SK-N-SH (cell line): ENCODE measurements around the gene GATAD2A. TPM values are rescaled to one million over a fixed set of nuclear protein-coding genes. Genes with fewer than 3 reads are reported as not detected.
A peak's percentile ranks its signal among the peaks of the same experiment; 100 is the strongest.

Source experiments
- CTCF ChIA-PET: fragments of 300-600, 350-600 bp; formaldehyde crosslinking; extraction: SDS; loops from one replicate; lab custom pipeline; 2021; lab: Yijun Ruan, JAX
- POLR2A ChIA-PET: fragments of 350-600 bp; sonication (Branson Sonifier 250); formaldehyde crosslinking; extraction: SDS; loops from one replicate; lab custom pipeline; 2020; ENCODE audit warnings: antibody characterized with exemption, inconsistent platforms; lab: Yijun Ruan, JAX
- DNase-seq: peaks from one replicate; pipeline ENCODE4 v3.0.0; 2012
- H2AFZ ChIP-seq: fragments of 200-600 bp; sonication (generic); 2 replicates; pipeline ENCODE4 v1.8.1; 2016; ENCODE audit warnings: antibody characterized with exemption, mild to moderate bottlenecking, low read depth
- H3F3A ChIP-seq: fragments of 200-600 bp; sonication (generic); replicated peaks from 2 replicates; pipeline ENCODE3; 2016; ENCODE audit warnings: antibody characterized with exemption, mild to moderate bottlenecking; ENCODE audit not compliant: insufficient read depth
- H3K27ac ChIP-seq, 2 experiments: fragments of 200-500 bp in 1 of 2; fragments of 200-600 bp in 1 of 2; sonication (Bioruptor generic) in 1 of 2; sonication (generic), shearing (Covaris generic) in 1 of 2; 2 replicates each; pipeline versions ENCODE4 v1.5.1 to v1.6.1; 2014 to 2016; ENCODE audit warnings: low read depth in 2 of 2, inconsistent platforms in 1 of 2, low read length in 1 of 2, mild to moderate bottlenecking in 1 of 2, mixed read lengths in 1 of 2
- H3K27me3 ChIP-seq: fragments of 200-600 bp; sonication (generic), shearing (Covaris generic); 2 replicates; pipeline ENCODE4 v1.6.1; 2016; ENCODE audit warnings: mixed run types; ENCODE audit not compliant: insufficient read depth
- H3K36me3 ChIP-seq, 2 experiments: fragments of 200-500 bp in 1 of 2; fragments of 200-600 bp in 1 of 2; sonication (Bioruptor generic) in 1 of 2; sonication (generic) in 1 of 2; replicated peaks in 1 of 2; 2 replicates each; pipeline versions ENCODE3 to v1.5.1; 2014 to 2016; ENCODE audit warnings: low read length in 1 of 2, mild to moderate bottlenecking in 1 of 2; ENCODE audit not compliant: insufficient read depth in 2 of 2, control insufficient read depth in 1 of 2
- H3K4me1 ChIP-seq, 2 experiments: fragments of 200-500 bp in 1 of 2; fragments of 200-600 bp in 1 of 2; sonication (Bioruptor generic) in 1 of 2; sonication (generic), shearing (Covaris generic) in 1 of 2; 2 replicates each; pipeline versions ENCODE4 v1.5.1 to v1.6.1; 2014 to 2016; ENCODE audit warnings: low read depth in 1 of 2, low read length in 1 of 2, mixed run types in 1 of 2; ENCODE audit not compliant: insufficient read depth in 2 of 2, control insufficient read depth in 1 of 2
- H3K4me2 ChIP-seq: fragments of 200-600 bp; sonication (generic), shearing (Covaris generic); 2 replicates; pipeline ENCODE4 v1.6.1; 2017; ENCODE audit warnings: mixed run types
- H3K4me3 ChIP-seq, 2 experiments: fragments of 200-500 bp in 1 of 2; fragments of 200-600 bp in 1 of 2; sonication (Bioruptor generic) in 1 of 2; sonication (generic), shearing (Covaris generic) in 1 of 2; 2 replicates each; pipeline versions ENCODE4 v1.5.1 to v1.8.1; 2014 to 2016; ENCODE audit warnings: low read depth in 2 of 2, inconsistent platforms in 1 of 2, low read length in 1 of 2, mild to moderate bottlenecking in 1 of 2, mixed read lengths in 1 of 2, moderate library complexity in 1 of 2
- H3K79me2 ChIP-seq: fragments of 200-600 bp; sonication (generic); 2 replicates; pipeline ENCODE4 v1.8.1; 2017; ENCODE audit warnings: mild to moderate bottlenecking; ENCODE audit not compliant: insufficient read depth
- H3K9ac ChIP-seq: fragments of 200-600 bp; sonication (generic); 2 replicates; pipeline ENCODE4 v1.6.1; 2017; ENCODE audit warnings: mixed run types
- H3K9me2 ChIP-seq: fragments of 200-600 bp; sonication (generic); 2 replicates; pipeline ENCODE4 v1.6.1; 2017; ENCODE audit warnings: mixed run types
- H3K9me3 ChIP-seq: fragments of 200-600 bp; sonication (generic); 2 replicates; pipeline ENCODE4 v1.6.1; 2017; ENCODE audit warnings: mixed run types, mild to moderate bottlenecking, moderate library complexity
- H4K20me1 ChIP-seq: fragments of 200-600 bp; sonication (generic); 2 replicates; pipeline ENCODE4 v1.6.1; 2017; ENCODE audit warnings: mild to moderate bottlenecking, mixed run types; ENCODE audit not compliant: insufficient read depth
- ELF1 ChIP-seq: IDR thresholded peaks from 2 replicates; pipeline ENCODE4 v1.4.0; 2012
- EZH2phosphoT487 ChIP-seq: fragments of 200-600 bp; sonication (generic); IDR thresholded peaks from 2 replicates; pipeline ENCODE4 v1.6.1; 2017; ENCODE audit warnings: low read depth, mixed run types, mild to moderate bottlenecking, antibody characterized with exemption, moderate library complexity, borderline replicate concordance
- FOSL2 ChIP-seq: IDR thresholded peaks from 2 replicates; pipeline ENCODE4 v1.4.0; 2012; ENCODE audit warnings: low read depth, mild to moderate bottlenecking, moderate library complexity, borderline replicate concordance
- GABPA ChIP-seq: IDR thresholded peaks from 2 replicates; pipeline ENCODE4 v1.4.0; 2012; ENCODE audit warnings: low read depth, mild to moderate bottlenecking
- GATA2 ChIP-seq: sonication (generic); formaldehyde crosslinking; IDR thresholded peaks from 2 replicates; pipeline ENCODE4 v1.5.0; 2020; ENCODE audit warnings: mild to moderate bottlenecking, missing genetic modification reagents
- MXI1 ChIP-seq: IDR thresholded peaks from 2 replicates; pipeline ENCODE4 v1.6.1; 2012; ENCODE audit warnings: mild to moderate bottlenecking, low read depth, low read length, improper control_type of control experiment
- NRF1 ChIP-seq: IDR thresholded peaks from 2 replicates; pipeline ENCODE4 v1.6.1; 2012; ENCODE audit warnings: low read depth, mild to moderate bottlenecking, low read length
- RAD21 ChIP-seq: IDR thresholded peaks from 2 replicates; pipeline ENCODE4 v1.6.1; 2012; ENCODE audit warnings: mild to moderate bottlenecking, low read length
- RCOR1 ChIP-seq: fragments of 150-350 bp; IDR thresholded peaks from 2 replicates; pipeline ENCODE4 v1.6.1; 2017; ENCODE audit warnings: antibody characterized with exemption, low read length
- RFX5 ChIP-seq: IDR thresholded peaks from 2 replicates; pipeline ENCODE4 v1.6.1; 2012; ENCODE audit warnings: mild to moderate bottlenecking, improper control_type of control experiment, low read length
- SIN3A ChIP-seq: IDR thresholded peaks from 2 replicates; pipeline ENCODE4 v1.6.1; 2012; ENCODE audit warnings: low read depth, mild to moderate bottlenecking, low read length, moderate library complexity, borderline replicate concordance
- SMC3 ChIP-seq: IDR thresholded peaks from 2 replicates; pipeline ENCODE4 v1.6.1; 2012; ENCODE audit warnings: low read depth, low read length, improper control_type of control experiment
- TAF1 ChIP-seq: IDR thresholded peaks from 2 replicates; pipeline ENCODE4 v1.6.1; 2012; ENCODE audit warnings: low read depth, mild to moderate bottlenecking, low read length, moderate library complexity, borderline replicate concordance
- TCF12 ChIP-seq: IDR thresholded peaks from 2 replicates; pipeline ENCODE4 v1.4.0; 2012
- TEAD4 ChIP-seq: IDR thresholded peaks from 2 replicates; pipeline ENCODE4 v1.4.0; 2012; ENCODE audit warnings: mild to moderate bottlenecking, borderline replicate concordance; ENCODE audit not compliant: insufficient read depth
- USF1 ChIP-seq: IDR thresholded peaks from 2 replicates; pipeline ENCODE4 v1.4.0; 2012; ENCODE audit warnings: low read depth, borderline replicate concordance
- YY1 ChIP-seq: IDR thresholded peaks from 2 replicates; pipeline ENCODE4 v1.4.0; 2012; ENCODE audit warnings: low read depth, mild to moderate bottlenecking
- WGBS: methylation state at CpG from one replicate; pipeline ENCODE4 v1.1.6; 2017; ENCODE audit warnings: low lambda C conversion rate; 5-methylcytosine and 5-hydroxymethylcytosine counted together
- polyA plus RNA-seq, 3 experiments: library from polyadenylated mRNA; depleted of rRNA; stranded (reverse); fragments of >200 nt; gene quantifications; 2 replicates each; pipeline ENCODE4 v1.2.3, GENCODE V29; 2012
- TF ChIP-seq, protein P1 (sequence below): fragments of 150-350 bp; IDR thresholded peaks from 2 replicates; pipeline ENCODE4 v1.6.1; 2016; ENCODE audit warnings: mild to moderate bottlenecking, low read depth, low read length
- TF ChIP-seq, protein P2 (sequence below): IDR thresholded peaks from 2 replicates; pipeline ENCODE4 v1.4.0; 2012; ENCODE audit warnings: low read depth, borderline replicate concordance

The GATAD2A gene
- polyA plus RNA-seq, 1 of the 3 experiments (the other 2 are of a cell fraction): 36.6 TPM

GRCh38 chr19:19399733-19400433 is 5.6 kb upstream of the GATAD2A start (continued):
- TF ChIP-seq, protein P1, sequence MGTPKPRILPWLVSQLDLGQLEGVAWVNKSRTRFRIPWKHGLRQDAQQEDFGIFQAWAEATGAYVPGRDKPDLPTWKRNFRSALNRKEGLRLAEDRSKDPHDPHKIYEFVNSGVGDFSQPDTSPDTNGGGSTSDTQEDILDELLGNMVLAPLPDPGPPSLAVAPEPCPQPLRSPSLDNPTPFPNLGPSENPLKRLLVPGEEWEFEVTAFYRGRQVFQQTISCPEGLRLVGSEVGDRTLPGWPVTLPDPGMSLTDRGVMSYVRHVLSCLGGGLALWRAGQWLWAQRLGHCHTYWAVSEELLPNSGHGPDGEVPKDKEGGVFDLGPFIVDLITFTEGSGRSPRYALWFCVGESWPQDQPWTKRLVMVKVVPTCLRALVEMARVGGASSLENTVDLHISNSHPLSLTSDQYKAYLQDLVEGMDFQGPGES: no peak
- TF ChIP-seq RCOR1: no peak
- 0 out of 2 replicates have a peak, but pooled peaks have one; percentile 40 for TF ChIP-seq USF1
- no peak for TF ChIP-seq FOSL2
- TF ChIP-seq MXI1: no peak
- TF ChIP-seq RAD21: peak; percentile 22
- TF ChIP-seq TCF12: no peak
- TF ChIP-seq ELF1: no peak
- TF ChIP-seq TAF1: no peak
- TF ChIP-seq SMC3: peak; percentile 21; the same call in 1 of the 2 replicates
- TF ChIP-seq, protein P2, sequence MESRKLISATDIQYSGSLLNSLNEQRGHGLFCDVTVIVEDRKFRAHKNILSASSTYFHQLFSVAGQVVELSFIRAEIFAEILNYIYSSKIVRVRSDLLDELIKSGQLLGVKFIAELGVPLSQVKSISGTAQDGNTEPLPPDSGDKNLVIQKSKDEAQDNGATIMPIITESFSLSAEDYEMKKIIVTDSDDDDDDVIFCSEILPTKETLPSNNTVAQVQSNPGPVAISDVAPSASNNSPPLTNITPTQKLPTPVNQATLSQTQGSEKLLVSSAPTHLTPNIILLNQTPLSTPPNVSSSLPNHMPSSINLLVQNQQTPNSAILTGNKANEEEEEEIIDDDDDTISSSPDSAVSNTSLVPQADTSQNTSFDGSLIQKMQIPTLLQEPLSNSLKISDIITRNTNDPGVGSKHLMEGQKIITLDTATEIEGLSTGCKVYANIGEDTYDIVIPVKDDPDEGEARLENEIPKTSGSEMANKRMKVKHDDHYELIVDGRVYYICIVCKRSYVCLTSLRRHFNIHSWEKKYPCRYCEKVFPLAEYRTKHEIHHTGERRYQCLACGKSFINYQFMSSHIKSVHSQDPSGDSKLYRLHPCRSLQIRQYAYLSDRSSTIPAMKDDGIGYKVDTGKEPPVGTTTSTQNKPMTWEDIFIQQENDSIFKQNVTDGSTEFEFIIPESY: no peak
- no peak for TF ChIP-seq NRF1
- TF ChIP-seq SIN3A: no peak
- no peak for TF ChIP-seq YY1
- no peak for TF ChIP-seq GATA2 (CRISPR knock-in tag)
- peak; percentile 66 for TF ChIP-seq GABPA

GRCh38 chr19:19402656-19403372 is 2.7 kb upstream of the GATAD2A start:
- no peak overlapping the region for H3K4me3 ChIP-seq
- ChIA-PET CTCF (interaction anchor here (1.2 to 4.6 kb wide), 4 partner anchors 10 to 88 kb away, joined by 3 to 23 read pairs (median 5); no protein-coding TSS in a partner anchor), POLR2A (interaction anchor here (0.6 kb wide), 1 partner anchor 18 kb away, joined by 3 read pairs; no protein-coding TSS in a partner anchor)
- H3K4me2 ChIP-seq: no peak overlapping the region
- H3K27ac ChIP-seq: 0 out of 4 replicates have a peak overlapping the region, but pooled peaks of 1 of the 2 experiments have one; percentile 12
- H3K79me2 ChIP-seq: peaks cover 54% of the 10 kb centered on the region
- no peak for DNase-seq
- peaks cover 15% of the 10 kb centered on the region for H4K20me1 ChIP-seq
- H3F3A ChIP-seq: peaks cover 39% of the 10 kb centered on the region
- 93% methylated on average over 11 of the region's 11 CpGs for WGBS
- H3K27me3 ChIP-seq: no peaks in the 10 kb centered on the region
- TF ChIP-seq ELF1 (no peak), RFX5 (no peak), FOSL2 (no peak), TEAD4 (no peak), SIN3A (no peak), USF1 (no peak), EZH2phosphoT487 (no peak), YY1 (no peak)
- H3K9me2 ChIP-seq: no peaks in the 10 kb centered on the region
- H3K36me3 ChIP-seq: no peaks in the 10 kb centered on the region
- 0 out of 2 replicates have a peak overlapping the region, but pooled peaks have one; percentile 18 for H2AFZ ChIP-seq
- no peaks in the 10 kb centered on the region for H3K9me3 ChIP-seq
- H3K4me1 ChIP-seq: peaks cover 18 to 20% of the 10 kb centered on the region in 2 experiments; a peak in 3 of 4 replicates
- no peak overlapping the region for H3K9ac ChIP-seq
